ENCODE measurements around the gene CDK5RAP1.
A peak's percentile ranks its signal among the peaks of the same experiment; 100 is the strongest.

Gene CDK5RAP1

GRCh38 chr20:33348136-33348937 is 53.0 kb downstream of the CDK5RAP1 start:
- TF ChIP-seq CTCF (IDR thresholded peaks at IDR 0.05; ENCODE audit: control extremely low read depth, extremely low read depth, low read depth, missing control alignments) = no peak
- ChIA-PET POLR2A (no interaction called here), CTCF (no interaction called here)
- DNase-seq (ENCODE audit: extremely low spot score) = no peak

- no peak for DNase-seq (ENCODE audit: extremely low spot score)
- CTCF ChIA-PET = no interaction called here
- POLR2A ChIA-PET = interaction anchor here (0.6 kb wide), 1 partner anchor 1017 kb away, joined by 3 read pairs; no protein-coding TSS in a partner anchor
- no peak for TF ChIP-seq CTCF (IDR thresholded peaks at IDR 0.05; ENCODE audit: control extremely low read depth, extremely low read depth, low read depth, missing control alignments)
These were observed 56.0 kb downstream of the CDK5RAP1 start for GRCh38 chr20:33345342-33345741.

GRCh38 chr20:33343521-33343920 is 57.8 kb downstream of the CDK5RAP1 start:
- DNase-seq (ENCODE audit: extremely low spot score) = no peak
- ChIA-PET POLR2A (no interaction called here), CTCF (no interaction called here)
- TF ChIP-seq CTCF (IDR thresholded peaks at IDR 0.05; ENCODE audit: control extremely low read depth, extremely low read depth, low read depth, missing control alignments) = no peak

GRCh38 chr20:33339515-33340058 is 61.7 kb downstream of the CDK5RAP1 start:
- POLR2A ChIA-PET = no interaction called here
- DNase-seq (ENCODE audit: extremely low spot score) = no peak
- no peak for TF ChIP-seq CTCF (IDR thresholded peaks at IDR 0.05; ENCODE audit: control extremely low read depth, extremely low read depth, low read depth, missing control alignments)
- CTCF ChIA-PET = no interaction called here

- no peak for DNase-seq (ENCODE audit: extremely low spot score)
- ChIA-PET CTCF (no interaction called here), POLR2A (no interaction called here)
- TF ChIP-seq CTCF (IDR thresholded peaks at IDR 0.05; ENCODE audit: control extremely low read depth, extremely low read depth, low read depth, missing control alignments) = no peak
These were observed 62.7 kb downstream of the CDK5RAP1 start for GRCh38 chr20:33338467-33339258.

- CTCF ChIA-PET = no interaction called here
- TF ChIP-seq CTCF (IDR thresholded peaks at IDR 0.05; ENCODE audit: control extremely low read depth, extremely low read depth, low read depth, missing control alignments) = no peak
- POLR2A ChIA-PET = no interaction called here
- peak; percentile 44 for DNase-seq (ENCODE audit: extremely low spot score)
These were observed 63.7 kb downstream of the CDK5RAP1 start for GRCh38 chr20:33337531-33338165.

Measured in GM10248 (cell line).